ENCODE data around the gene KATNAL1.
A peak's percentile ranks its signal among the peaks of the same experiment; 100 is the strongest.

Gene KATNAL1

GRCh38 chr13:30163441-30163840 is 143.9 kb downstream of the KATNAL1 start:
- no peaks in the 10 kb centered on the region for H3K9me3 ChIP-seq (ENCODE audit: control insufficient read depth, insufficient read depth, low read length)
- no peaks in the 10 kb centered on the region for H3K36me3 ChIP-seq (ENCODE audit: control insufficient read depth, insufficient read depth, low read length)
- no peak overlapping the region for H3K9ac ChIP-seq (ENCODE audit: low read depth, low read length)
- no peak overlapping the region for H3K27ac ChIP-seq (ENCODE audit: low read depth, low read length)
- H3K4me3 ChIP-seq (ENCODE audit: low read depth, low read length), result no peak overlapping the region
- 0 out of 2 replicates have a peak, but pooled peaks cover 5% of the 10 kb centered on the region for H3K4me1 ChIP-seq (ENCODE audit: control insufficient read depth, insufficient read depth, low read length)
- H3K27me3 ChIP-seq (ENCODE audit: control insufficient read depth, insufficient read depth, low read length), result no peaks in the 10 kb centered on the region

GRCh38 chr13:30159446-30159839 is 147.9 kb downstream of the KATNAL1 start:
- Histone ChIP-seq H3K36me3 (ENCODE audit: control insufficient read depth, insufficient read depth, low read length) (no peaks in the 10 kb centered on the region), H3K27ac (ENCODE audit: low read depth, low read length) (peak overlapping the region; percentile 50), H3K9ac (ENCODE audit: low read depth, low read length) (no peak overlapping the region), H3K4me3 (ENCODE audit: low read depth, low read length) (no peak overlapping the region), H3K4me1 (ENCODE audit: control insufficient read depth, insufficient read depth, low read length) (no peaks in the 10 kb centered on the region; the same call in 1 of the 2 replicates), H3K9me3 (ENCODE audit: control insufficient read depth, insufficient read depth, low read length) (no peaks in the 10 kb centered on the region), H3K27me3 (ENCODE audit: control insufficient read depth, insufficient read depth, low read length) (no peaks in the 10 kb centered on the region)

- Histone ChIP-seq H3K4me3 (ENCODE audit: low read depth, low read length) (no peak overlapping the region), H3K27ac (ENCODE audit: low read depth, low read length) (peak overlapping the region; percentile 50), H3K4me1 (ENCODE audit: control insufficient read depth, insufficient read depth, low read length) (no peaks in the 10 kb centered on the region; the same call in 1 of the 2 replicates), H3K27me3 (ENCODE audit: control insufficient read depth, insufficient read depth, low read length) (no peaks in the 10 kb centered on the region), H3K9ac (ENCODE audit: low read depth, low read length) (no peak overlapping the region), H3K9me3 (ENCODE audit: control insufficient read depth, insufficient read depth, low read length) (no peaks in the 10 kb centered on the region), H3K36me3 (ENCODE audit: control insufficient read depth, insufficient read depth, low read length) (no peaks in the 10 kb centered on the region)
Measured at GRCh38 chr13:30158774-30159445, 148.4 kb downstream of the KATNAL1 start.

GRCh38 chr13:30157616-30157993 is 149.7 kb downstream of the KATNAL1 start:
- Histone ChIP-seq H3K27me3 (ENCODE audit: control insufficient read depth, insufficient read depth, low read length) (no peaks in the 10 kb centered on the region), H3K4me3 (ENCODE audit: low read depth, low read length) (no peak overlapping the region), H3K4me1 (ENCODE audit: control insufficient read depth, insufficient read depth, low read length) (no peaks in the 10 kb centered on the region; the same call in 1 of the 2 replicates), H3K27ac (ENCODE audit: low read depth, low read length) (no peak overlapping the region), H3K9ac (ENCODE audit: low read depth, low read length) (no peak overlapping the region), H3K36me3 (ENCODE audit: control insufficient read depth, insufficient read depth, low read length) (no peaks in the 10 kb centered on the region), H3K9me3 (ENCODE audit: control insufficient read depth, insufficient read depth, low read length) (no peaks in the 10 kb centered on the region)

GRCh38 chr13:30156826-30157615 is 150.3 kb downstream of the KATNAL1 start:
- no peaks in the 10 kb centered on the region for H3K9me3 ChIP-seq (ENCODE audit: control insufficient read depth, insufficient read depth, low read length)
- no peaks in the 10 kb centered on the region for H3K27me3 ChIP-seq (ENCODE audit: control insufficient read depth, insufficient read depth, low read length)
- H3K4me3 ChIP-seq (ENCODE audit: low read depth, low read length), result no peak overlapping the region
- no peaks in the 10 kb centered on the region for H3K36me3 ChIP-seq (ENCODE audit: control insufficient read depth, insufficient read depth, low read length)
- no peak overlapping the region for H3K27ac ChIP-seq (ENCODE audit: low read depth, low read length)
- no peaks in the 10 kb centered on the region; the same call in 1 of the 2 replicates for H3K4me1 ChIP-seq (ENCODE audit: control insufficient read depth, insufficient read depth, low read length)
- no peak overlapping the region for H3K9ac ChIP-seq (ENCODE audit: low read depth, low read length)

- Histone ChIP-seq H3K9ac (ENCODE audit: low read depth, low read length) (no peak overlapping the region), H3K36me3 (ENCODE audit: control insufficient read depth, insufficient read depth, low read length) (no peaks in the 10 kb centered on the region), H3K27ac (ENCODE audit: low read depth, low read length) (no peak overlapping the region), H3K4me3 (ENCODE audit: low read depth, low read length) (no peak overlapping the region), H3K27me3 (ENCODE audit: control insufficient read depth, insufficient read depth, low read length) (no peaks in the 10 kb centered on the region), H3K4me1 (ENCODE audit: control insufficient read depth, insufficient read depth, low read length) (no peaks in the 10 kb centered on the region; the same call in 1 of the 2 replicates), H3K9me3 (ENCODE audit: control insufficient read depth, insufficient read depth, low read length) (no peaks in the 10 kb centered on the region)
Measured at GRCh38 chr13:30156270-30156669, 151.1 kb downstream of the KATNAL1 start.

GRCh38 chr13:30154931-30155330 is 152.4 kb downstream of the KATNAL1 start:
- Histone ChIP-seq H3K4me1 (ENCODE audit: control insufficient read depth, insufficient read depth, low read length) (no peaks in the 10 kb centered on the region; the same call in 1 of the 2 replicates), H3K9me3 (ENCODE audit: control insufficient read depth, insufficient read depth, low read length) (no peaks in the 10 kb centered on the region), H3K9ac (ENCODE audit: low read depth, low read length) (no peak overlapping the region), H3K27ac (ENCODE audit: low read depth, low read length) (no peak overlapping the region), H3K27me3 (ENCODE audit: control insufficient read depth, insufficient read depth, low read length) (no peaks in the 10 kb centered on the region), H3K36me3 (ENCODE audit: control insufficient read depth, insufficient read depth, low read length) (no peaks in the 10 kb centered on the region), H3K4me3 (ENCODE audit: low read depth, low read length) (no peak overlapping the region)

- H3K27ac ChIP-seq (ENCODE audit: low read depth, low read length), result no peak overlapping the region
- H3K9ac ChIP-seq (ENCODE audit: low read depth, low read length), result no peak overlapping the region
- no peaks in the 10 kb centered on the region; the same call in 1 of the 2 replicates for H3K4me1 ChIP-seq (ENCODE audit: control insufficient read depth, insufficient read depth, low read length)
Measured at GRCh38 chr13:30154531-30154930, 152.8 kb downstream of the KATNAL1 start.

GRCh38 chr13:30153545-30154426 is 153.6 kb downstream of the KATNAL1 start:
- H3K4me1 ChIP-seq (ENCODE audit: control insufficient read depth, insufficient read depth, low read length), result no peaks in the 10 kb centered on the region; the same call in 1 of the 2 replicates
- H3K36me3 ChIP-seq (ENCODE audit: control insufficient read depth, insufficient read depth, low read length), result no peaks in the 10 kb centered on the region
- no peak overlapping the region for H3K27ac ChIP-seq (ENCODE audit: low read depth, low read length)
- H3K9ac ChIP-seq (ENCODE audit: low read depth, low read length), result no peak overlapping the region
- no peaks in the 10 kb centered on the region for H3K9me3 ChIP-seq (ENCODE audit: control insufficient read depth, insufficient read depth, low read length)
- H3K27me3 ChIP-seq (ENCODE audit: control insufficient read depth, insufficient read depth, low read length), result no peaks in the 10 kb centered on the region
- H3K4me3 ChIP-seq (ENCODE audit: low read depth, low read length), result no peak overlapping the region

More at GRCh38 chr13:30154531-30154930, 152.8 kb downstream of the KATNAL1 start:
- no peak overlapping the region for H3K4me3 ChIP-seq (ENCODE audit: low read depth, low read length)
- no peaks in the 10 kb centered on the region for H3K9me3 ChIP-seq (ENCODE audit: control insufficient read depth, insufficient read depth, low read length)
- H3K36me3 ChIP-seq (ENCODE audit: control insufficient read depth, insufficient read depth, low read length), result no peaks in the 10 kb centered on the region
- no peaks in the 10 kb centered on the region for H3K27me3 ChIP-seq (ENCODE audit: control insufficient read depth, insufficient read depth, low read length)

All from HUES48 (cell line).